B cell (primary cell): ENCODE results near the gene DIPK1B. TPM values are rescaled to one million over a fixed set of nuclear protein-coding genes. Genes with fewer than 3 reads are reported as not detected.

Source experiments
- ATAC-seq: fragments of 200-7000 bp; cut with Tn5 transposase; one replicate; pipeline ENCODE4 v1.10.0; 2021; ENCODE audit warnings: low read depth, mild to moderate bottlenecking, moderate number of reproducible peaks, moderate library complexity
- CTCF ChIA-PET: fragments of 350-600 bp; sonication (Branson Sonifier 250); formaldehyde crosslinking; loops from one replicate; lab custom pipeline; 2021; ENCODE audit warnings: antibody characterized with exemption, inconsistent platforms; lab: Charles Lee
- POLR2A ChIA-PET: fragments of 350-600 bp; sonication (Branson Sonifier 250); formaldehyde crosslinking; loops from one replicate; lab custom pipeline; 2021; ENCODE audit warnings: antibody characterized with exemption; lab: Charles Lee
- DNase-seq: peaks from one replicate; pipeline ENCODE4 v3.0.0; 2013
- H2AFZ ChIP-seq: 2 replicates; pipeline ENCODE4 v1.6.1; 2012; ENCODE audit warnings: mild to moderate bottlenecking, low read depth, low read length; ENCODE audit not compliant: insufficient read depth, poor library complexity, severe bottlenecking
- H3K27ac ChIP-seq, 2 donors: 1 replicate in 1 of 2; 2 replicates in 1 of 2; pipeline ENCODE4 v1.5.1; 2012 to 2013; ENCODE audit warnings: low read length in 2 of 2, mild to moderate bottlenecking in 2 of 2, moderate library complexity in 1 of 2
- H3K27me3 ChIP-seq, 4 experiments: fragments of 200-600 bp in 1 of 4; sonication (generic) in 1 of 4; replicated peaks in 1 of 4; 1 replicate in 2 of 4; 2 replicates in 2 of 4; pipeline versions ENCODE4 v1.6.1 to v1.7.0; 2013 to 2016; ENCODE audit warnings: low read length in 3 of 4, mild to moderate bottlenecking in 2 of 4, mixed read lengths in 1 of 4, moderate library complexity in 1 of 4; ENCODE audit not compliant: insufficient read depth in 4 of 4, control insufficient read depth in 3 of 4; ENCODE audit errors: control extremely low read depth in 1 of 4
- H3K36me3 ChIP-seq, 2 experiments: replicated peaks in 1 of 2; 1 replicate in 1 of 2; 2 replicates in 1 of 2; pipeline versions ENCODE4 v1.6.1 to v1.7.1; 2013; ENCODE audit warnings: low read length in 1 of 2; ENCODE audit not compliant: insufficient read depth in 2 of 2, control insufficient read depth in 1 of 2; ENCODE audit errors: control extremely low read depth in 1 of 2, extremely low read depth in 1 of 2
- H3K4me1 ChIP-seq, 2 donors: fragments of 200-600 bp in 1 of 2; sonication (generic) in 1 of 2; 1 replicate in 1 of 2; 2 replicates in 1 of 2; pipeline versions ENCODE4 v1.5.1 to v1.6.1; 2013 to 2017; ENCODE audit warnings: low read length in 2 of 2; ENCODE audit not compliant: control insufficient read depth in 2 of 2, insufficient read depth in 2 of 2
- H3K4me2 ChIP-seq: replicated peaks from 2 replicates; pipeline ENCODE3; 2012; ENCODE audit warnings: mild to moderate bottlenecking, low read depth, low read length; ENCODE audit not compliant: poor library complexity, severe bottlenecking
- H3K4me3 ChIP-seq, 5 experiments: fragments of 200-600 bp in 1 of 5; sonication (generic) in 1 of 5; 1 replicate in 3 of 5; 2 replicates in 2 of 5; pipeline versions ENCODE4 v1.5.1 to v1.7.0; 2011 to 2016; ENCODE audit warnings: low read length in 4 of 5, mild to moderate bottlenecking in 4 of 5, low read depth in 2 of 5, control low read depth in 1 of 5, moderate library complexity in 1 of 5; ENCODE audit not compliant: insufficient read depth in 1 of 5; ENCODE audit errors: control extremely low read depth in 1 of 5, extremely low read depth in 1 of 5
- H3K79me2 ChIP-seq: fragments of 200-600 bp; sonication (generic); one replicate; pipeline ENCODE4 v1.6.0; 2016; ENCODE audit warnings: low read length; ENCODE audit not compliant: control insufficient read depth, insufficient read depth
- H3K9ac ChIP-seq: fragments of 200-600 bp; sonication (generic); 2 replicates; pipeline ENCODE4 v1.6.1; 2017; ENCODE audit warnings: mild to moderate bottlenecking, low read length, moderate library complexity
- H3K9me3 ChIP-seq, 3 donors: one replicate each; pipeline versions ENCODE4 v1.6.1 to v1.7.1; 2013; ENCODE audit warnings: low read length in 2 of 3; ENCODE audit not compliant: control insufficient read depth in 2 of 3, insufficient read depth in 1 of 3; ENCODE audit errors: control extremely low read depth in 1 of 3
- H4K20me1 ChIP-seq: 2 replicates; pipeline ENCODE4 v1.6.0; 2012; ENCODE audit warnings: mild to moderate bottlenecking, low read length; ENCODE audit not compliant: insufficient read depth, control insufficient read depth, poor library complexity, severe bottlenecking
- H3K27ac Mint-ChIP-seq: one replicate; pipeline ENCODE4 v1.8.0; 2021; ENCODE audit warnings: mixed read lengths
- H3K27me3 Mint-ChIP-seq: one replicate; pipeline ENCODE4 v1.8.0; 2021; ENCODE audit warnings: mixed read lengths
- H3K4me1 Mint-ChIP-seq: one replicate; pipeline ENCODE4 v1.8.0; 2021; ENCODE audit warnings: mixed read lengths
- H3K4me3 Mint-ChIP-seq: one replicate; pipeline ENCODE4 v1.8.0; 2021; ENCODE audit warnings: mixed read lengths
- H3K9me3 Mint-ChIP-seq: one replicate; pipeline ENCODE4 v1.8.0; 2022; ENCODE audit warnings: mixed read lengths; ENCODE audit not compliant: insufficient read depth
- EZH2 ChIP-seq: IDR thresholded peaks from 2 replicates; pipeline ENCODE4 v1.6.1; 2012; ENCODE audit warnings: borderline replicate concordance, low read depth, mild to moderate bottlenecking, moderate library complexity, low read length; ENCODE audit not compliant: insufficient read depth, poor library complexity, severe bottlenecking
- WGBS: methylation state at CpG from one replicate; pipeline ENCODE4 v1.1.5; 2013; ENCODE audit warnings: missing lambda C conversion rate; ENCODE audit not compliant: insufficient coverage; 5-methylcytosine and 5-hydroxymethylcytosine counted together
- intact Hi-C: fragments of 100-400 bp; cut with micrococcal nuclease; formaldehyde crosslinking; loops from one replicate; pipeline ENCODE4 v1.10.0; 2022
- polyA plus RNA-seq: library from polyadenylated mRNA; depleted of rRNA; stranded (reverse); fragments of >200 nt; gene quantifications from 2 replicates; pipeline ENCODE4 v1.2.3, GENCODE V29; 2012
- total RNA-seq, 2 donors: library from RNA; stranded (reverse); fragments of 120-200 nt in 1 of 2; gene quantifications; 1 replicate in 1 of 2; 2 replicates in 1 of 2; pipeline versions ENCODE4 v1.2.3 to v1.2.4, GENCODE V29; 2013 to 2022
- TF ChIP-seq, protein P1 (sequence below): fragments of 200-600 bp; IDR thresholded peaks from one replicate; pipeline ENCODE4 v1.8.0; 2022; ENCODE audit warnings: antibody characterized with exemption, mild to moderate bottlenecking

Gene DIPK1B
- total and polyA plus RNA-seq, 2 donors (not counting 1 experiment from before 2014, with no cell fraction given): 9.6 TPM

DNA sequence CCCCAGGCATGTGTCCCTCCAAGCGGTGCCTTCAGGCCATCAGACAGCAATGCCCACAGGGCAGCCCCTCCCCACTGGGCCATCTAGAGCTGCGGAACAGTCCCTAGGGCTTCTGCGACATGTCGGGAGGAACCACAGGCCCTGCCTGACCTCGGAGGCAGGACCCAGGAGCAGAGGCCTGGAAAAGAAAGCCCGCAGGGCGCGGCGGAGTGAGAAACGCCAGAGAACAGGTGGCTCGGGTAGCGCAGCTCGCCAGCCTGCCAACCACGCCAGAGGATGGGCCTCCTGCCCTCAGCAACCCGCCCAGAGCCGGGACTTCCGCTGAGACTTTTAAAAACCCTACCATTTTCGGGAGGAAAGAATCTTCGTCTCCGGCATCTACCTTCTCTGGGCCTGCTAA is 45.0 kb downstream of the DIPK1B start:
- Histone ChIP-seq H3K27me3 (no peaks in the 10 kb centered on the region), H3K36me3 (no peaks in the 10 kb centered on the region), H3K79me2 (peaks cover 3% of the 10 kb centered on the region), H2AFZ (no peak overlapping the region), H3K9ac (no peak overlapping the region), H3K27ac (peak overlapping the region; percentile 50 to 80), H3K4me1 (peaks cover 61 to 79% of the 10 kb centered on the region in 2 donors), H3K9me3 (peaks cover 0 to 53% (median 15%) of the 10 kb centered on the region in 3 donors), H4K20me1 (no peaks in the 10 kb centered on the region), H3K4me2 (peak overlapping the region; percentile 70), H3K4me3 (no peak overlapping the region)
- ChIA-PET CTCF (interaction anchor here (1.2 to 4.9 kb wide), 12 partner anchors 9 to 278 kb away, joined by 4 to 102 read pairs (median 7); partner anchors contain the start of genes LCN10 and LCN6), POLR2A (interaction anchor here (0.9 to 6.1 kb wide), 9 partner anchors 8 to 56 kb away, joined by 3 to 83 read pairs (median 8); partner anchors contain the start of genes LCN10, LCN6 and TMEM141)
- 61% methylated on average over 20 of the region's 20 CpGs for WGBS
- Mint-ChIP-seq H3K4me3 (peak overlapping the region; percentile 81), H3K27ac (peak overlapping the region; percentile 95), H3K27me3 (no peaks in the 10 kb centered on the region), H3K9me3 (peaks cover 4% of the 10 kb centered on the region), H3K4me1 (peaks cover 56% of the 10 kb centered on the region)
- TF ChIP-seq EZH2: no peak
- ATAC-seq (peak; percentile 54), DNase-seq (no peak)
- intact Hi-C loops: loop anchor here (10.0 kb wide), 1 partner anchor 213 kb away; the partner anchor contains the start of gene NOTCH1

DNA sequence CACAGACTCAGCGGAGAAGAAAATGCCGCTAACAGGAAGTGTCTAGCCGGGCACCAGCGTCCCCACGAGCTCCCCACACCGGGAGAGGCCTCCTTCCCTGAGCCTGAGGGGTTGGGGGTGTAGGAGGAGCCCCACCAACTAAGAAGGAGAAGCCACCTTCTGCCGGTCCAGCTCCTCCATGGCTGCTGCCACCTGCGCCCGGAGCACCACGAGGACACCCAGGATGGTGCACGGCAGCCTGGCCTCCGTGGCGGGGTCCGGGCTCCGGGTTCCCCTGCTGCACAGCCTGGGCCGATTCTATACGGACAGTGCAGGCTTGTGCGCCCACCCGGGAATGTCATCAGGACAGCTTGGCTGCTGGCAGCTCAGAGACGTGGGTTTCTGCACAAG is 45.4 kb downstream of the DIPK1B start:
- peak overlapping the region; percentile 70 for H3K4me2 ChIP-seq
- H3K4me1 ChIP-seq: peaks cover 61 to 82% of the 10 kb centered on the region in 2 donors
- no peaks in the 10 kb centered on the region for H4K20me1 ChIP-seq
- peak overlapping the region in 1 of 5 experiments; percentile 10 for H3K4me3 ChIP-seq
- peak overlapping the region; percentile 8 for H3K9ac ChIP-seq
- H3K27me3 Mint-ChIP-seq: no peaks in the 10 kb centered on the region
- peak overlapping the region; percentile 50 to 80 for H3K27ac ChIP-seq
- no peaks in the 10 kb centered on the region for H3K9me3 Mint-ChIP-seq
- H3K4me3 Mint-ChIP-seq: peak overlapping the region; percentile 81
- H3K27me3 ChIP-seq: no peaks in the 10 kb centered on the region
- TF ChIP-seq EZH2: no peak
- TF ChIP-seq, protein P1, sequence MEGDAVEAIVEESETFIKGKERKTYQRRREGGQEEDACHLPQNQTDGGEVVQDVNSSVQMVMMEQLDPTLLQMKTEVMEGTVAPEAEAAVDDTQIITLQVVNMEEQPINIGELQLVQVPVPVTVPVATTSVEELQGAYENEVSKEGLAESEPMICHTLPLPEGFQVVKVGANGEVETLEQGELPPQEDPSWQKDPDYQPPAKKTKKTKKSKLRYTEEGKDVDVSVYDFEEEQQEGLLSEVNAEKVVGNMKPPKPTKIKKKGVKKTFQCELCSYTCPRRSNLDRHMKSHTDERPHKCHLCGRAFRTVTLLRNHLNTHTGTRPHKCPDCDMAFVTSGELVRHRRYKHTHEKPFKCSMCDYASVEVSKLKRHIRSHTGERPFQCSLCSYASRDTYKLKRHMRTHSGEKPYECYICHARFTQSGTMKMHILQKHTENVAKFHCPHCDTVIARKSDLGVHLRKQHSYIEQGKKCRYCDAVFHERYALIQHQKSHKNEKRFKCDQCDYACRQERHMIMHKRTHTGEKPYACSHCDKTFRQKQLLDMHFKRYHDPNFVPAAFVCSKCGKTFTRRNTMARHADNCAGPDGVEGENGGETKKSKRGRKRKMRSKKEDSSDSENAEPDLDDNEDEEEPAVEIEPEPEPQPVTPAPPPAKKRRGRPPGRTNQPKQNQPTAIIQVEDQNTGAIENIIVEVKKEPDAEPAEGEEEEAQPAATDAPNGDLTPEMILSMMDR: no peak
- POLR2A ChIA-PET: interaction anchor here (0.9 to 6.1 kb wide), 9 partner anchors 8 to 56 kb away, joined by 3 to 83 read pairs (median 8); partner anchors contain the start of genes LCN10, LCN6 and TMEM141
- H3K4me1 Mint-ChIP-seq: peaks cover 54% of the 10 kb centered on the region
- intact Hi-C loops: loop anchor here (1.0 to 10.0 kb wide), 5 partner anchors 7 to 213 kb away; partner anchors contain the start of genes LCN10 and NOTCH1
- H3K27ac Mint-ChIP-seq: peak overlapping the region; percentile 95
- H3K79me2 ChIP-seq: peaks cover 3% of the 10 kb centered on the region
- DNase-seq (no peak), ATAC-seq (peak; percentile 8)
- CTCF ChIA-PET: interaction anchor here (1.0 to 4.9 kb wide), 13 partner anchors 9 to 277 kb away, joined by 3 to 102 read pairs (median 6); partner anchors contain the start of genes LCN10 and LCN6
- H2AFZ ChIP-seq: no peak overlapping the region
- no peaks in the 10 kb centered on the region for H3K36me3 ChIP-seq
- 77% methylated on average over 18 of the region's 20 CpGs for WGBS
- peaks cover 0 to 52% (median 11%) of the 10 kb centered on the region in 3 donors for H3K9me3 ChIP-seq
